Right forelimb (tissue), 1 donor: ENCODE measurements around the gene HLA-DQB1.
"Not testable (repeated sequence)": the region's sequence is repeated elsewhere in the genome, so short reads cannot be mapped to it uniquely, and the experiment has no call there.

Source experiments
- DNase-seq: peaks from one replicate; pipeline ENCODE4 v3.0.0-alpha.2; 2018

HLA-DQB1 gene

GRCh38 chr6:32666420-32667300 lies at the start of gene HLA-DQB1:
TSS of gene HLA-DQB1 (minus strand) at chr6:32666657. CDS start at chr6:32666607, 50 bp downstream.
- DNase-seq = no peak

- DNase-seq = no peak
Measured at GRCh38 chr6:32713241-32713640, 46.8 kb upstream of the HLA-DQB1 start.

GRCh38 chr6:32709625-32710024 lies 43.2 kb upstream of the HLA-DQB1 start:
- no peak for DNase-seq

- DNase-seq = not testable (repeated sequence)
Measured at GRCh38 chr6:32705164-32705563, 38.7 kb upstream of the HLA-DQB1 start.

- no peak for DNase-seq
Measured at GRCh38 chr6:32703347-32703746, 36.9 kb upstream of the HLA-DQB1 start.

GRCh38 chr6:32700391-32701040 lies 34.1 kb upstream of the HLA-DQB1 start:
- DNase-seq = peak; percentile 69

- no peak for DNase-seq
Measured at GRCh38 chr6:32697031-32697430, 30.6 kb upstream of the HLA-DQB1 start.

- DNase-seq = no peak
Measured at GRCh38 chr6:32692019-32692418, 25.6 kb upstream of the HLA-DQB1 start.

GRCh38 chr6:32689531-32690501 lies 23.4 kb upstream of the HLA-DQB1 start:
- DNase-seq = no peak

- no peak for DNase-seq
Measured at GRCh38 chr6:32685603-32686002, 19.1 kb upstream of the HLA-DQB1 start.

- no peak for DNase-seq
Measured at GRCh38 chr6:32684246-32684645, 17.8 kb upstream of the HLA-DQB1 start.

GRCh38 chr6:32680055-32680454 lies 13.6 kb upstream of the HLA-DQB1 start:
- DNase-seq = no peak

- DNase-seq = no peak
Measured at GRCh38 chr6:32679492-32679891, 13.0 kb upstream of the HLA-DQB1 start.

- not testable (repeated sequence) for DNase-seq
Measured at GRCh38 chr6:32674123-32674522, 7.7 kb upstream of the HLA-DQB1 start.

- not testable (repeated sequence) for DNase-seq
Measured at GRCh38 chr6:32671908-32672307, 5.5 kb upstream of the HLA-DQB1 start.

GRCh38 chr6:32669893-32670292 lies 3.4 kb upstream of the HLA-DQB1 start:
- DNase-seq = no peak

GRCh38 chr6:32669240-32669639 lies 2.8 kb upstream of the HLA-DQB1 start:
- no peak for DNase-seq

- no peak for DNase-seq
Measured at GRCh38 chr6:32668226-32668747, 1.8 kb upstream of the HLA-DQB1 start.

GRCh38 chr6:32665661-32666060 lies 796 bp downstream of the HLA-DQB1 start:
- no peak for DNase-seq

- DNase-seq = no peak
Measured at GRCh38 chr6:32664827-32665362, 1.6 kb downstream of the HLA-DQB1 start.

GRCh38 chr6:32664354-32664753 lies 2.1 kb downstream of the HLA-DQB1 start:
- no peak for DNase-seq

- no peak for DNase-seq
Measured at GRCh38 chr6:32662836-32663235, 3.6 kb downstream of the HLA-DQB1 start.
